H9 (cell line): ENCODE data around the gene C2orf42. TPM values are rescaled to one million over a fixed set of nuclear protein-coding genes. Genes with fewer than 3 reads are reported as not detected.
A peak's percentile ranks its signal among the peaks of the same experiment; 100 is the strongest.
"Not testable (repeated sequence)": the region's sequence is repeated elsewhere in the genome, so short reads cannot be mapped to it uniquely, and the experiment has no call there.

ENCODE experiments used
- DNase-seq: peaks from one replicate; pipeline ENCODE4 v3.0.0-alpha.2; 2017
- H2AFZ ChIP-seq: one replicate; pipeline ENCODE4 v1.6.1; 2013; ENCODE audit warnings: mild to moderate bottlenecking, low read length, control low read depth, moderate library complexity
- H2AK5ac ChIP-seq: 2 replicates; pipeline ENCODE4 v1.6.1; 2013; ENCODE audit warnings: low read length, control low read depth, mixed read lengths; ENCODE audit not compliant: insufficient read length
- H2BK120ac ChIP-seq: one replicate; pipeline ENCODE4 v1.6.1; 2013; ENCODE audit warnings: low read depth, mild to moderate bottlenecking, low read length, control low read depth, inconsistent platforms; ENCODE audit not compliant: poor library complexity, severe bottlenecking
- H2BK12ac ChIP-seq: 2 replicates; pipeline ENCODE4 v1.6.1; 2013; ENCODE audit warnings: low read length, control low read depth, mixed read lengths, low read depth; ENCODE audit not compliant: insufficient read length
- H2BK15ac ChIP-seq: 2 replicates; pipeline ENCODE4 v1.6.1; 2013; ENCODE audit warnings: low read depth, low read length, control low read depth
- H2BK20ac ChIP-seq: one replicate; pipeline ENCODE4 v1.6.1; 2013; ENCODE audit warnings: low read depth, mild to moderate bottlenecking, low read length, control low read depth, inconsistent platforms; ENCODE audit not compliant: poor library complexity, severe bottlenecking
- H2BK5ac ChIP-seq: 2 replicates; pipeline ENCODE4 v1.6.1; 2013; ENCODE audit warnings: low read length, control low read depth, mixed read lengths; ENCODE audit not compliant: insufficient read length
- H3K14ac ChIP-seq: 2 replicates; pipeline ENCODE4 v1.6.1; 2013; ENCODE audit warnings: low read length, control low read depth; ENCODE audit not compliant: insufficient read depth
- H3K18ac ChIP-seq: 2 replicates; pipeline ENCODE4 v1.6.1; 2013; ENCODE audit warnings: low read depth, mild to moderate bottlenecking, mixed read lengths, low read length, control low read depth; ENCODE audit not compliant: insufficient read length
- H3K23ac ChIP-seq: 2 replicates; pipeline ENCODE4 v1.6.1; 2013; ENCODE audit warnings: low read length, control low read depth, mixed read lengths, low read depth; ENCODE audit not compliant: insufficient read length
- H3K23me2 ChIP-seq: 2 replicates; pipeline ENCODE4 v1.6.1; 2013; ENCODE audit warnings: low read depth, mild to moderate bottlenecking, mixed read lengths, low read length, control low read depth; ENCODE audit not compliant: insufficient read length, poor library complexity, severe bottlenecking
- H3K27ac ChIP-seq: 2 replicates; pipeline ENCODE4 v1.5.1; 2013; ENCODE audit warnings: low read length, control low read depth, mixed read lengths, low read depth; ENCODE audit not compliant: insufficient read length
- H3K27me3 ChIP-seq: 2 replicates; pipeline ENCODE4 v1.6.1; 2013; ENCODE audit warnings: low read length, control low read depth, inconsistent platforms; ENCODE audit not compliant: insufficient read depth
- H3K4ac ChIP-seq: 2 replicates; pipeline ENCODE4 v1.6.1; 2013; ENCODE audit warnings: low read depth, mild to moderate bottlenecking, control low read depth, inconsistent platforms, low read length, moderate library complexity
- H3K4me1 ChIP-seq: 2 replicates; pipeline ENCODE4 v1.6.1; 2013; ENCODE audit warnings: low read length, control low read depth, inconsistent platforms; ENCODE audit not compliant: insufficient read depth
- H3K4me2 ChIP-seq: 2 replicates; pipeline ENCODE4 v1.6.1; 2013; ENCODE audit warnings: low read length, control low read depth, mixed read lengths; ENCODE audit not compliant: insufficient read length, insufficient read depth
- H3K56ac ChIP-seq: 2 replicates; pipeline ENCODE4 v1.6.1; 2013; ENCODE audit warnings: low read depth, mild to moderate bottlenecking, mixed read lengths, low read length, control low read depth; ENCODE audit not compliant: insufficient read length
- H3K79me1 ChIP-seq: 2 replicates; pipeline ENCODE4 v1.6.1; 2013; ENCODE audit warnings: low read depth, mild to moderate bottlenecking, moderate library complexity, low read length, control low read depth, inconsistent platforms; ENCODE audit not compliant: insufficient read depth, poor library complexity, severe bottlenecking
- H3K79me2 ChIP-seq: 2 replicates; pipeline ENCODE4 v1.6.1; 2013; ENCODE audit warnings: low read length, control low read depth, inconsistent platforms; ENCODE audit not compliant: insufficient read depth
- H3K9ac ChIP-seq: 2 replicates; pipeline ENCODE4 v1.6.1; 2013; ENCODE audit warnings: low read length, control low read depth, mixed read lengths; ENCODE audit not compliant: insufficient read length; ENCODE audit errors: extremely low read depth
- H3K9me3 ChIP-seq: one replicate; pipeline ENCODE4 v1.6.1; 2013; ENCODE audit warnings: low read depth, low read length, inconsistent platforms; ENCODE audit not compliant: control insufficient read depth
- H3T11ph ChIP-seq: one replicate; pipeline ENCODE4 v1.6.1; 2013; ENCODE audit warnings: mild to moderate bottlenecking, low read length, control low read depth, inconsistent platforms
- H4K20me1 ChIP-seq: one replicate; pipeline ENCODE4 v1.6.1; 2013; ENCODE audit not compliant: control insufficient read depth, insufficient read length, insufficient read depth
- H4K5ac ChIP-seq: 2 replicates; pipeline ENCODE4 v1.6.1; 2013; ENCODE audit warnings: low read depth, mild to moderate bottlenecking, mixed read lengths, low read length, control low read depth; ENCODE audit not compliant: insufficient read length
- H4K8ac ChIP-seq: replicated peaks from 2 replicates; pipeline ENCODE4 v1.6.1; 2013; ENCODE audit warnings: low read length, control low read depth, mixed read lengths, low read depth; ENCODE audit not compliant: insufficient read length
- H4K91ac ChIP-seq: 2 replicates; pipeline ENCODE4 v1.6.1; 2013; ENCODE audit warnings: low read depth, mild to moderate bottlenecking, moderate library complexity, mixed read lengths, low read length, control low read depth; ENCODE audit not compliant: insufficient read length
- H3K27ac Mint-ChIP-seq, 3 experiments: 2 replicates in 2 of 3; 3 replicates in 1 of 3; pipeline ENCODE4 v1.8.0; 2020 to 2021; ENCODE audit warnings: mixed read lengths in 3 of 3, mild to moderate bottlenecking in 1 of 3, moderate library complexity in 1 of 3
- H3K27me3 Mint-ChIP-seq: 2 replicates; pipeline ENCODE4 v1.8.0; 2021; ENCODE audit warnings: low read depth, mild to moderate bottlenecking, moderate library complexity, mixed read lengths
- H3K36me3 Mint-ChIP-seq, 3 experiments: 2 replicates in 2 of 3; 3 replicates in 1 of 3; pipeline ENCODE4 v1.8.0; 2020 to 2021; ENCODE audit warnings: low read depth in 3 of 3, mixed read lengths in 3 of 3; ENCODE audit not compliant: insufficient read depth in 1 of 3
- H3K4me1 Mint-ChIP-seq, 2 experiments: 2 replicates each; pipeline ENCODE4 v1.8.0; 2020; ENCODE audit warnings: mixed read lengths in 2 of 2
- H3K4me3 Mint-ChIP-seq, 2 experiments: 2 replicates in 1 of 2; 3 replicates in 1 of 2; pipeline ENCODE4 v1.8.0; 2020 to 2021; ENCODE audit warnings: mild to moderate bottlenecking in 2 of 2, mixed read lengths in 2 of 2, moderate library complexity in 1 of 2
- H3K9me3 Mint-ChIP-seq, 2 experiments: 2 replicates in 1 of 2; 3 replicates in 1 of 2; pipeline ENCODE4 v1.8.0; 2020; ENCODE audit warnings: mild to moderate bottlenecking in 2 of 2, mixed read lengths in 2 of 2, moderate library complexity in 1 of 2
- CTCF ChIP-seq: fragments of 200-600 bp; sonication (generic); conservative IDR thresholded peaks from 3 replicates; pipeline ENCODE4 v1.8.0; 2021; ENCODE audit warnings: antibody characterized with exemption, mild to moderate bottlenecking
- WGBS: extraction: QIAGEN DNeasy Blood & Tissue Kit; methylation state at CpG from one replicate; pipeline ENCODE4 v1.1.7; 2013; ENCODE audit warnings: missing lambda C conversion rate, low lambda C conversion rate, mixed read lengths; ENCODE audit not compliant: insufficient read length; ENCODE audit errors: extremely low coverage; 5-methylcytosine and 5-hydroxymethylcytosine counted together
- total RNA-seq: library from RNA; stranded (reverse); gene quantifications from 2 replicates; pipeline ENCODE4 v1.2.1, GENCODE V29; 2021

The C2orf42 gene
- total RNA-seq, 1 experiment from 2014 or later: 19.0 TPM

- TF ChIP-seq CTCF: no peak
- no peaks in the 10 kb centered on the region for H3K9me3 Mint-ChIP-seq
Measured at GRCh38 chr2:70188460-70188859, 2.4 kb downstream of the C2orf42 start.

GRCh38 chr2:70187170-70187569 is 3.6 kb downstream of the C2orf42 start:
- not testable (repeated sequence) for H2BK120ac ChIP-seq, H3K27me3 ChIP-seq, H3K56ac ChIP-seq, H3K14ac ChIP-seq, H3K4me3 Mint-ChIP-seq, H3K23ac ChIP-seq, H2AK5ac ChIP-seq, H3K27me3 Mint-ChIP-seq, H4K91ac ChIP-seq, H3K9me3 Mint-ChIP-seq, DNase-seq, H3K79me2 ChIP-seq, H3K4me2 ChIP-seq, H2BK20ac ChIP-seq, H3K79me1 ChIP-seq, H3K23me2 ChIP-seq, H4K5ac ChIP-seq, H2AFZ ChIP-seq, H2BK15ac ChIP-seq, H4K8ac ChIP-seq, H3K4me1 ChIP-seq, H3K9me3 ChIP-seq, H3K18ac ChIP-seq, H2BK5ac ChIP-seq, H4K20me1 ChIP-seq, H3K4ac ChIP-seq, H2BK12ac ChIP-seq, H3K27ac ChIP-seq, H3K9ac ChIP-seq, H3T11ph ChIP-seq
- Mint-ChIP-seq H3K36me3 (peaks cover 0 to 11% (median 6%) of the 10 kb centered on the region in 3 experiments; a peak in 2 of 7 replicates), H3K4me1 (peaks cover 9 to 12% of the 10 kb centered on the region in 2 experiments; a peak in 3 of 4 replicates), H3K27ac (peak overlapping the region in 1 of 3 experiments; percentile 55; a peak in 1 of 7 replicates)
- WGBS: no CpG with 5 or more reads among the region's 9 CpGs

More at GRCh38 chr2:70188460-70188859, 2.4 kb downstream of the C2orf42 start:
- peaks cover 9 to 12% of the 10 kb centered on the region in 2 experiments; a peak in 3 of 4 replicates for H3K4me1 Mint-ChIP-seq
- H3K27me3 Mint-ChIP-seq: no peaks in the 10 kb centered on the region
- no peaks in the 10 kb centered on the region for H3K79me2 ChIP-seq
- no peak overlapping the region for H2BK20ac ChIP-seq
- no peak overlapping the region for H3T11ph ChIP-seq
- no peak overlapping the region for H3K4me2 ChIP-seq
- H3K9ac ChIP-seq: no peak overlapping the region
- H4K20me1 ChIP-seq: no peaks in the 10 kb centered on the region
- no peak overlapping the region for H4K5ac ChIP-seq
- H2AK5ac ChIP-seq: no peak overlapping the region
- H2BK5ac ChIP-seq: no peak overlapping the region
- H2BK12ac ChIP-seq: no peak overlapping the region
- no peaks in the 10 kb centered on the region for H3K79me1 ChIP-seq
- no peak overlapping the region for H3K4me3 Mint-ChIP-seq
- no peak overlapping the region for H3K27ac Mint-ChIP-seq
- no peak overlapping the region for H4K91ac ChIP-seq
- no peak overlapping the region for H3K14ac ChIP-seq
- H2AFZ ChIP-seq: no peak overlapping the region
- H3K9me3 ChIP-seq: no peaks in the 10 kb centered on the region
- H3K4me1 ChIP-seq: no peaks in the 10 kb centered on the region
- H3K56ac ChIP-seq: no peak overlapping the region
- no peak for DNase-seq
- no peak overlapping the region for H4K8ac ChIP-seq
- H3K23ac ChIP-seq: no peak overlapping the region
- no peaks in the 10 kb centered on the region for H3K27me3 ChIP-seq
- no peak overlapping the region for H3K27ac ChIP-seq
- H3K18ac ChIP-seq: no peak overlapping the region
- no peaks in the 10 kb centered on the region for H3K23me2 ChIP-seq
- H2BK120ac ChIP-seq: no peak overlapping the region
- H2BK15ac ChIP-seq: no peak overlapping the region
- no CpG with 5 or more reads among the region's 5 CpGs for WGBS
- no peak overlapping the region for H3K4ac ChIP-seq
- H3K36me3 Mint-ChIP-seq: peaks cover 0 to 5% (median 0%) of the 10 kb centered on the region in 3 experiments; a peak in 1 of 7 replicates
